Muscle of leg (tissue), 11 donors: ENCODE results near the gene SUSD6. TPM values are rescaled to one million over a fixed set of nuclear protein-coding genes. Genes with fewer than 3 reads are reported as not detected.
"Not testable (repeated sequence)": the region's sequence is repeated elsewhere in the genome, so short reads cannot be mapped to it uniquely, and the experiment has no call there.

Experiments
- DNase-seq: peaks from one replicate; pipeline ENCODE4 v3.0.0; 2013
- H3K27ac ChIP-seq: one replicate; pipeline ENCODE4 v1.5.1; 2013; ENCODE audit warnings: mild to moderate bottlenecking, low read length, control low read depth
- H3K27me3 ChIP-seq: one replicate; pipeline ENCODE4 v1.6.1; 2013; ENCODE audit warnings: low read length; ENCODE audit not compliant: control insufficient read depth, insufficient read depth
- H3K36me3 ChIP-seq: one replicate; pipeline ENCODE4 v1.6.1; 2013; ENCODE audit warnings: low read length; ENCODE audit not compliant: control insufficient read depth, insufficient read depth
- H3K4me1 ChIP-seq: one replicate; pipeline ENCODE4 v1.6.1; 2013; ENCODE audit warnings: low read length; ENCODE audit not compliant: control insufficient read depth, insufficient read depth
- H3K4me3 ChIP-seq: one replicate; pipeline ENCODE4 v1.5.1; 2013; ENCODE audit warnings: low read length, control low read depth
- H3K9me3 ChIP-seq: replicated peaks from 2 replicates; pipeline ENCODE4 v1.6.1; 2013; ENCODE audit warnings: low read depth, low read length; ENCODE audit not compliant: control insufficient read depth
- WGBS: methylation state at CpG from one replicate; pipeline ENCODE4 v1.1.5; 2013; ENCODE audit warnings: missing lambda C conversion rate; ENCODE audit not compliant: insufficient coverage; 5-methylcytosine and 5-hydroxymethylcytosine counted together
- polyA plus RNA-seq, 8 donors: library from polyadenylated mRNA; unstranded; fragments of 120-200 nt; gene quantifications; one replicate each; pipeline versions ENCODE4 v1.2.1 to v1.2.3, GENCODE V29; 2013; ENCODE audit warnings: inconsistent platforms in 1 of 8, low replicate concordance in 1 of 8; ENCODE audit not compliant: insufficient read length in 8 of 8, insufficient read depth in 1 of 8
- total RNA-seq: library from RNA; stranded (reverse); fragments of 120-200 nt; gene quantifications from one replicate; pipeline ENCODE4 v1.2.4, GENCODE V29; 2013

SUSD6 gene
- total and polyA plus RNA-seq, 9 donors = 7.8 to 22.1 (median 16.7) TPM

DNA sequence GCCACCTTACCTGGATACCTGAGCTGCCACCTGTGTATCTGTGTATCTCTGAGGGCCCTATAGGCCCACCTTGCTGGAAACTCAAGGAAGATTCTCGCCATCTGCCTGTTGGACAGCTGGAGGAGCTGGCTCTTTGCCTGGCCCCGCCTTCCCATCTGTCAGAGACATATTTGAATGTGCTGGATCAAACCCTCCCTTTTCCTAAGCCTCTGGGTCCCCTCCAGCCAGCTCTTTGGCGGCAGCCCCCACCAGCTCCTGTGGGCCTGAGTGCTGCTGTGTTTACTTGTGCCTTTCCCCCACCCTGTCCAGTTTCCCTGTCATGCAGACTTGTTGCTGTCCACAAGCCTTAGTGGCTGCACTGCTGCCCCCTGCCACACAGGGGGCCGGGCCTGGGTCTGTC is 99.7 kb downstream of the SUSD6 start:
- no peak overlapping the region for H3K4me3 ChIP-seq
- H3K36me3 ChIP-seq = peaks cover 36% of the 10 kb centered on the region
- 51% methylated on average over 3 of the region's 4 CpGs for WGBS

GRCh38 chr14:69711477-69711876 is 100.1 kb downstream of the SUSD6 start:
- peak; percentile 66 for DNase-seq
- H3K27me3 ChIP-seq = no peaks in the 10 kb centered on the region
- peaks cover 34% of the 10 kb centered on the region for H3K36me3 ChIP-seq
- no CpG with 5 or more reads among the region's 1 CpG for WGBS
- H3K27ac ChIP-seq = peak overlapping the region; percentile 86
- no peak overlapping the region for H3K4me3 ChIP-seq
- no peaks in the 10 kb centered on the region for H3K9me3 ChIP-seq
- H3K4me1 ChIP-seq = peaks cover 65% of the 10 kb centered on the region

More for the DNA sequence above, 99.7 kb downstream of the SUSD6 start:
- H3K4me1 ChIP-seq = peaks cover 61% of the 10 kb centered on the region
- H3K27me3 ChIP-seq = no peaks in the 10 kb centered on the region
- DNase-seq = peak; percentile 93
- H3K9me3 ChIP-seq = no peaks in the 10 kb centered on the region
- peak overlapping the region; percentile 86 for H3K27ac ChIP-seq

- Histone ChIP-seq H3K4me3 (no peak overlapping the region), H3K27ac (peak overlapping the region; percentile 86), H3K9me3 (no peaks in the 10 kb centered on the region), H3K27me3 (no peaks in the 10 kb centered on the region), H3K36me3 (peaks cover 33% of the 10 kb centered on the region), H3K4me1 (peaks cover 70% of the 10 kb centered on the region)
- no peak for DNase-seq
- 54% methylated on average over 7 of the region's 11 CpGs for WGBS
Observed at GRCh38 chr14:69711881-69712560, 100.6 kb downstream of the SUSD6 start.

- Histone ChIP-seq H3K9me3 (no peaks in the 10 kb centered on the region), H3K27me3 (no peaks in the 10 kb centered on the region), H3K4me3 (no peak overlapping the region), H3K36me3 (peaks cover 33% of the 10 kb centered on the region), H3K4me1 (peaks cover 73% of the 10 kb centered on the region), H3K27ac (peak overlapping the region; percentile 86)
- peak; percentile 59 for DNase-seq
- no CpG with 5 or more reads among the region's 6 CpGs for WGBS
Observed at GRCh38 chr14:69712599-69713088, 101.2 kb downstream of the SUSD6 start.

- H3K36me3 ChIP-seq = peaks cover 30% of the 10 kb centered on the region
- H3K4me1 ChIP-seq = peaks cover 80% of the 10 kb centered on the region
- no peak overlapping the region for H3K4me3 ChIP-seq
Observed at GRCh38 chr14:69713209-69713781, 101.9 kb downstream of the SUSD6 start.

DNA sequence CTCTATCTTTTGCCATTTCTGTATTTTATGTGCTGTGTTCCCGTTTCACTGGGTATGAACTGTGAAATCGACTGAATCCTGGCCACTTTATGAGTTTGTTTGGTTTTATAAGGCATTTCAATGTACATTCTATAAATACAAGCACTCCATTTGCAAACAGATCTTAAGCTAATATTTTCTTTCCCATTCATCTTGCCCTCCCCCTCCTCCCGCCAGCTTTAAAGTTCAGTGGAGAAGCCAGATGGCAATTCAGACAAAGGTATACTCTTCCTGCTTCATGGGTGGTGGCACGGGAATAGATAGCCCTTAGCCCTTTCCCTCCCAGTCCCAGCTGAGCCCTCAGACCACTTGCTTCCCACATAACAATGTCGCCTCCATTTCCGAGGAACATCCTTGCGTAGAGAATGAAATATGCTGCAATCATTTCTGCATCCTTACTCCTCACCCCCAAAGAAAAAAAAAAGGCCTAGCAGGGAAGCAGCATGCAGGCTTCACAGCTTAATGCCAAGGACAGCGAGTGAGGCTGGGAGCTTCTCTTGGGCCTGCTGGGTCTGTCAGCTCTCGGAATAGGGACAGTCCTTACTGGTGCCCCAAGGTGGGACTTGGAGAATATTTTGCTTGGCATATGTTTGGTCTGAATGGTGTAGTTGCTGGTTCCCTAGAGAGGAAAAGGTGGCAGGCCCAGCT is 102.7 kb downstream of the SUSD6 start:
- Histone ChIP-seq H3K27me3 (no peaks in the 10 kb centered on the region), H3K27ac (no peak overlapping the region), H3K4me3 (no peak overlapping the region), H3K9me3 (no peaks in the 10 kb centered on the region), H3K36me3 (peaks cover 22% of the 10 kb centered on the region), H3K4me1 (peaks cover 78% of the 10 kb centered on the region)
- 85% methylated on average over 6 of the region's 9 CpGs for WGBS
- DNase-seq = no peak

More at GRCh38 chr14:69713209-69713781, 101.9 kb downstream of the SUSD6 start:
- Histone ChIP-seq H3K27me3 (no peaks in the 10 kb centered on the region), H3K9me3 (no peaks in the 10 kb centered on the region), H3K27ac (peak overlapping the region; percentile 86)
- 56% methylated on average over 2 of the region's 4 CpGs for WGBS
- DNase-seq = no peak

DNA sequence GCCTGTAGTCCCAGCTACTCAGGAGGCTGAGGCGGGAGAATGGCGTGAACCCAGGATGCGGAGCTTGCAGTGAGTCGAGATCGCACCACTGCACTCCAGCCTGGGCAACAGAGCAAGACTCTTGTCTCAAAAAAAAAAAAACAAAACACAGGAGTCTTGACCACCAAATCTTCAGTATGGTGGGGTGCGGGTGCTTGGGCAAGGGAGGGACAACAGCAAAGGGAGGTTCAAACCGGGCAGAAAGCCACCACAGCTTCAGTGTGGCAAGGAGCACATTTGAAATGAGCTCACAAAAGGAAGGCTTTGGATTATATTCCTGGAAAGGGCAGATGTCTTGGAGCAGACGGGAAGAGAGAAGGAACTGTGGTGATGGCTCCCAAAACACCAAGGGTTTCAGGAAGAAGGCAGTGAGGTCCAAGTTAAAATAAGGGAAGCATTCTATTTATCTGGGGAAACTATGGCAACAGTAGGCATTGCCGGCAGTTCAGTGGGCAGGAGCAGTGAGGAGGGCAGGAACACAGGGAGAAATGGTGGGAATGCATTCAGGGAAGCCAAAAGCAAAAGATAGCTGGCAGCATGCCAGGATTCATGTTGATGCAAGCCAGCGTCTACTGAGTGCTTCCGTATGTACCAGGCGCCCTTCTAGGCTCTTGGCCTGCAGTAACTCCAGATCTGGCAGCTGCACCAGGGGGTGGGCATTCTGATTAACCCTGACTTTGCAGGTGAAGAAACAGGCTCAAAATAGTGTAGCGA is 104.5 kb downstream of the SUSD6 start:
- Histone ChIP-seq H3K4me1 (peaks cover 75% of the 10 kb centered on the region), H3K4me3 (no peak overlapping the region), H3K36me3 (peaks cover 12% of the 10 kb centered on the region), H3K27ac (peak overlapping the region; percentile 70), H3K27me3 (no peaks in the 10 kb centered on the region), H3K9me3 (no peaks in the 10 kb centered on the region)
- WGBS = 18% methylated on average over 7 of the region's 13 CpGs
- DNase-seq = peak; percentile 92

GRCh38 chr14:69716478-69717187 is 105.2 kb downstream of the SUSD6 start:
- Histone ChIP-seq H3K36me3 (peaks cover 11% of the 10 kb centered on the region), H3K4me3 (no peak overlapping the region), H3K9me3 (no peaks in the 10 kb centered on the region), H3K27ac (peak overlapping the region; percentile 70), H3K4me1 (peaks cover 68% of the 10 kb centered on the region), H3K27me3 (no peaks in the 10 kb centered on the region)
- 40% methylated on average over 1 of the region's 5 CpGs for WGBS
- no peak for DNase-seq

GRCh38 chr14:69718614-69719013 is 107.2 kb downstream of the SUSD6 start:
- WGBS = no CpG with 5 or more reads among the region's 2 CpGs
- not testable (repeated sequence) for H3K36me3 ChIP-seq, H3K27ac ChIP-seq, H3K4me3 ChIP-seq, H3K9me3 ChIP-seq, DNase-seq, H3K27me3 ChIP-seq
- peaks cover 48% of the 10 kb centered on the region for H3K4me1 ChIP-seq
